GM13976 (cell line): ENCODE measurements around the gene KLF7.

Experiments used
- DNase-seq: peaks from one replicate; pipeline ENCODE4 v3.0.0; 2012; ENCODE audit warnings: low spot score
- CTCF ChIP-seq: IDR thresholded peaks from 2 replicates; pipeline ENCODE4 v1.5.1; 2012; ENCODE audit warnings: borderline replicate concordance, mild to moderate bottlenecking; ENCODE audit not compliant: insufficient read depth; ENCODE audit errors: extremely low read depth, missing control alignments, control extremely low read depth
- in situ Hi-C: fragments of 300-500 bp; cut with MboI; formaldehyde crosslinking; loops from one replicate; pipeline ENCODE4 v1.12.0; 2022; ENCODE audit warnings: low sequenced_read_pairs, mixed read lengths, inconsistent platforms; ENCODE audit not compliant: unreplicated experiment

Gene KLF7

DNA sequence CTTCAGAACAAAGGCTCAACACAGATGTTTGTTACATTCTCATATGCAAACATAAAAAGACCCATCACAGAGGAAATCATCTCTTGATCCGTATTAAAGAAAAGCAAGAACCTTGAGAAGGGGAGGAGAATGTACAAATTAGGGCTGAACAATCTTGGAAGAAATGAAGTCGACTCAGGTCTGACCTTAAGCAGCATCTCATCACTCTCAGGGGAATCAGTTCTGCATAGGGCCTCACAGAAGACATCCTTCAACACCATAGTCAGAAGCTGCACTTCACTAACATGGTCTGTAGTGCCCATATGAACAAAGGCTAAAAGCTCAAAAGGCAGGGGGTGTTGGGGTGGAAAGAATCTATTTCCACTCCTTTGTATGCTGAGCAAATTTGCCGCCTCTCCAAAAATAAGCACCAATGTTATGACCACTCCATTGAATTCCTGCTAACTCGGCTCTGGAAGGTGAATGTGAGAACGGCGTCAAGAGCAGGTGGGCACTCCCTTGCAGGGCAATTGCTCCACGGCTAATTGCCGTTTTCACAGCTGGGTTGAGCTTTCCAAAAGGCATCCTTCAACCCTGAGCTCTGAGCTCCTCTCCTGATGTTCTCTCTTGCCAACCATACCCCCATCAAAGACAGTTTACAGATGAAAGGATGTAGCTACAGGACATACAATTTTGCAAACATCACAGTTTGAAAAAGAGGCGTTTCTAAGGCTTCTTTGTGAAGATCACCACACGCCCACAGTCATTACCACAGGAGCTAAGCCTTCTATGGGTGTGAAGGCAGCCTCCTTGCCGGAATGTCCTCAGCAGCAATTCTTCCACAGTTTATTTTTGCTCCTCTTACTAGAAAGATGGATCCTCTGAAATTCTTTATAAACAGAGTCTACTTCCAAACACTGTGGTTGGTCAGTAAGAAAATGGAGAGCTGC, 10.0 kb downstream of the KLF7 start:
- no peak for DNase-seq
- TF ChIP-seq CTCF: no peak
- in situ Hi-C loops: no loop called here

DNA sequence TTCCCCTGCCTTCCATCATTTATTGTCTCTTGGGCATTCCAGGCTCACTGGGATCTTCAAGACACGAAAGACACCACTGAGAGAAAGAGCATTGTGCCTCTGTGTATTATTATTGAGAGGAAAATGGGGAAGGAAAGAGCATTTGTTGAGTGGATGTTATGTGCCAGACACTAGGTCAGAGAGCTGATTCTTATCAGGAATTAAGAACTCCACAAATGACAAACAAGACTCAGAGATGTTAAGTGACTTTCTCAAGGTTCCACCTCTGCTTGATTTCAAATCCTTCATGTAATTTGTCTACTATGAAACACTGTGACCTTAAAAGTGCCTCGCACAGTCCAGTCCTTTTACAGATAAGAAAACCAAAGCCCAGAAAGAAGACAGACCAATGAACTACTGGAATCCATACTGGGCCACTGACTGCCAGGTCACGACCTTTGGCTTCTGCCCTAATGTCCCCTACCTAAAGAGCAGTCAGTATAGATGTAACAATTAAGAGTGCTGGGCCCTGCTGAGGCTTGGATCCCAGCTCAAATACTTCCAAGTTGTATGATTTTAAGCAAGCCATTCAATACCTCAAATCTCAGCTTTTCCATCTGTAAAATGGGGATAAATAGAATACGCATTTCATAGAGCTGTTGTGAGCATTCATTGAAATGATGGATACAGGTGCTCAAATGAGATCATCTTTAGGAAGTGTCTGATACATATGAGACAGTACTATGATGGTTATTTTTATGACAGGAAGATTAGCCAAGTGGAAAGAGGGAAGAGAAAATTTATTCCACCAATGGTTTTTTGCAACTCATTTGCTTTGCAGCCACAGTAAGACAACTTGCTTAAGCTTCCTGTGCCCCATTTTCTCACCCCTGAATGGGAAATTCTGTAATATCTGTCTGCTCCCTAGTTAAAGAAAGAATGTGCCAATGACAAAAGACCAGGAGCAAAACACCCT, 10.9 kb downstream of the KLF7 start:
- DNase-seq: no peak
- TF ChIP-seq CTCF: no peak
- in situ Hi-C loops: no loop called here

DNA sequence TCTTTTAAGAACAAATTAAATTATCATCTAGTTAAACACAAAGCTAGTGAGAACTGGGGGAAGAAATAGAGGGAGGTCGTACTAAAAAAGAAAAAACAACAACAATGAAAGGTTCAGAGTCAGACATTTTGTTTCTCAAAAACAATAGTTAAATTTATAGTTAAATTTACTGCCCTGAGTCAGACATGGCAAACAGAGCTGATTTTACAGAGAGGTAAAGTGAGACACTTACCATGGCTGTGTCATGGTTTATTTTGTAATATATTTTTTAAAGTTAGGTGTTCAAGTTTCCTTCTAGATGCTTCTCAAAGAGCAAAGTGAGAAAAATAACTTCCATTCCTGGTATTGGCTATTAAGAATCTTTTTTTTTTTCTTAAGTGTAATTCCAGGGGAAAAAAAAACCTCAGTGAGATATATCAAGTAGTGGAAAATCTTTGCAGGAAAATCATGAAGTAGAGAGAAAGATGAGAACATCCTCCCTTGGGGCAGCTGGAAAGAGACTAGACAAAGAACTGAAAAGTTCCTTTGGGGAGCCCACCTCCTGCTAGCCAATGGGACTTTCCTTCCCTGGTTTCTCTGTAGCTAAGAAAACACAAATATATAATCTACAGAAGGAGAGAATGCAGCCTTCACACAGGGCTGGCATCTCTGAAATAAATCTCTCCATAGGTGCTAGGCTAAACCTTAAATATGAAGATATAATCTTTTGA, 12.3 kb downstream of the KLF7 start:
- TF ChIP-seq CTCF: no peak
- in situ Hi-C loops: no loop called here
- no peak for DNase-seq

DNA sequence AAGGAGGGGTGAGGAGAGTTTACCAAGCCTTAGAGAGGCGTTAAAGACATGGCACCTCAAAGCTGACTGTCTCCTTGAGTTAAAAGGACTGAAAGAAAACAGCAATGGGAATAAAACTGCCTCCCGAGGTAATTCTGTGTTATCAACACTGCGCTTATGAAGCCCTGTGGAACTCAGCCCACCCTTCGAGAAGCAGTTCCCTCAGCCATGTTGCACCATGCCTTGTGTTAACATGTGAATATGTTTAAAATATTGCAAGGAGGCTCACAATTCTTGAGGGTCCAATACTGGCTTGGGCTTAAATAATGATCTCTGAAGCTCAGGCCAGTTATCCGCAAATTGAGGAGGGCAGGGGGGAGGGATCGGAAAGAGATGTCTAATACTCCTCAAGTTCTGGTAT, 14.7 kb downstream of the KLF7 start:
- no peak for TF ChIP-seq CTCF
- DNase-seq: no peak
- in situ Hi-C loops: no loop called here

GRCh38 chr2:207150284-207150683, 15.5 kb downstream of the KLF7 start:
- DNase-seq: no peak
- in situ Hi-C loops: no loop called here
- TF ChIP-seq CTCF: no peak
